H1 (cell line): ENCODE data around the gene HMCN2. TPM values are rescaled to one million over a fixed set of nuclear protein-coding genes. Genes with fewer than 3 reads are reported as not detected.

Experiments
- CEBPB ChIP-seq: IDR thresholded peaks from 2 replicates; pipeline ENCODE4 v1.6.1; 2012; ENCODE audit warnings: low read depth, low read length
- CHD7 ChIP-seq: fragments of 300-600 bp; sonication (generic); IDR thresholded peaks from 2 replicates; pipeline ENCODE4 v1.7.1; 2012; ENCODE audit warnings: low read length, moderate library complexity, mild to moderate bottlenecking, inconsistent platforms; ENCODE audit not compliant: insufficient replicate concordance
- CTBP2 ChIP-seq: IDR thresholded peaks from 2 replicates; pipeline ENCODE4 v1.7.0; 2011; ENCODE audit warnings: borderline replicate concordance, mild to moderate bottlenecking, moderate library complexity, mixed read lengths, low read length; ENCODE audit not compliant: insufficient read depth, insufficient read length
- GABPA ChIP-seq: IDR thresholded peaks from 2 replicates; pipeline ENCODE4 v1.6.1; 2011; ENCODE audit warnings: mild to moderate bottlenecking, low read length, moderate library complexity, borderline replicate concordance; ENCODE audit not compliant: insufficient read depth
- POLR2A ChIP-seq, 2 experiments: IDR thresholded peaks; 1 replicate in 1 of 2; 2 replicates in 1 of 2; pipeline ENCODE4 v1.6.1; 2011; ENCODE audit warnings: low read depth in 2 of 2, low read length in 2 of 2, mild to moderate bottlenecking in 2 of 2; ENCODE audit errors: control extremely low read depth in 1 of 2
- SIN3A ChIP-seq, 2 experiments: IDR thresholded peaks in 1 of 2; conservative IDR thresholded peaks in 1 of 2; 2 replicates each; pipeline ENCODE4 v1.6.1; 2011 to 2012; ENCODE audit warnings: low read length in 2 of 2, improper control_type of control experiment in 1 of 2, low read depth in 1 of 2, mild to moderate bottlenecking in 1 of 2
- TAF1 ChIP-seq: IDR thresholded peaks from 2 replicates; pipeline ENCODE4 v1.6.1; 2011; ENCODE audit warnings: mild to moderate bottlenecking, low read depth, low read length
- TCF12 ChIP-seq: IDR thresholded peaks from 2 replicates; pipeline ENCODE4 v1.6.1; 2011; ENCODE audit warnings: low read depth, mild to moderate bottlenecking, low read length
- polyA plus RNA-seq, 7 experiments: library from polyadenylated mRNA; depleted of rRNA in 3 of 7; stranded (reverse) in 5 of 7; unstranded in 2 of 7; fragments of >200 nt in 5 of 7; fragments of 200-250 nt in 2 of 7; gene quantifications; 1 replicate in 5 of 7; 2 replicates in 1 of 7; 4 replicates in 1 of 7; pipeline versions ENCODE4 v1.2.1 to v1.2.3, GENCODE V29; 2011 to 2013; ENCODE audit warnings: missing spikeins in 2 of 7, mixed read lengths in 2 of 7
- total RNA-seq: library from RNA; stranded (reverse); fragmentation: NEBNext Ultra II Directional; extraction: Animal tissue kit (Norgen Biotek cat#: 25700); gene quantifications from 2 replicates; pipeline ENCODE4 v1.2.1, GENCODE V29; 2021

The HMCN2 gene
- total and polyA plus RNA-seq, 2 of the 8 experiments (the other 6 are each of a cell fraction or from before 2014, with no cell fraction given), result 5.0 to 9.1 TPM

- TF ChIP-seq CHD7, result no peak
- no peak for TF ChIP-seq GABPA
- TF ChIP-seq CTBP2, result no peak
- no peak for TF ChIP-seq TAF1
- no peak for TF ChIP-seq SIN3A (conservative IDR thresholded peaks at IDR 0.05 in 1 of 2, IDR thresholded peaks at IDR 0.05 in 1 of 2; ENCODE audit: low read depth in 1 of 2, low read length in 2 of 2)
- TF ChIP-seq POLR2A (IDR thresholded peaks at IDR 0.05; ENCODE audit: control extremely low read depth in 1 of 2, low read depth in 2 of 2, low read length in 2 of 2), result no peak
- no peak for TF ChIP-seq CEBPB
- no peak for TF ChIP-seq TCF12
These were observed 115.4 kb downstream of the HMCN2 start (continued) for GRCh38 chr9:130380920-130381469.
